Chondrocyte (in vitro differentiated cells): Measurements from ENCODE around the gene TRMT1. TPM values are rescaled to one million over a fixed set of nuclear protein-coding genes. Genes with fewer than 3 reads are reported as not detected.
A peak's percentile ranks its signal among the peaks of the same experiment; 100 is the strongest.

Source experiments
- DNase-seq: peaks from one replicate; pipeline ENCODE4 v3.0.0; 2021; ENCODE audit warnings: mixed read lengths, low spot score
- H3K27ac Mint-ChIP-seq: one replicate; pipeline ENCODE4 v1.8.0; 2021; ENCODE audit warnings: mild to moderate bottlenecking, moderate library complexity, mixed read lengths; ENCODE audit not compliant: unreplicated experiment
- H3K27me3 Mint-ChIP-seq: 2 replicates; pipeline ENCODE4 v1.8.0; 2021; ENCODE audit warnings: low read depth, mixed read lengths
- H3K36me3 Mint-ChIP-seq: 2 replicates; pipeline ENCODE4 v1.8.0; 2021; ENCODE audit warnings: low read depth, mixed read lengths
- H3K4me1 Mint-ChIP-seq: 2 replicates; pipeline ENCODE4 v1.8.0; 2021; ENCODE audit warnings: low read depth, mild to moderate bottlenecking, mixed read lengths
- H3K4me3 Mint-ChIP-seq: one replicate; pipeline ENCODE4 v1.8.0; 2021; ENCODE audit warnings: mild to moderate bottlenecking, moderate library complexity, mixed read lengths; ENCODE audit not compliant: unreplicated experiment
- H3K9me3 Mint-ChIP-seq: 2 replicates; pipeline ENCODE4 v1.8.0; 2021; ENCODE audit warnings: low read depth, mixed read lengths
- total RNA-seq: library from RNA; stranded (reverse); gene quantifications from 3 replicates; pipeline ENCODE4 v1.2.1, GENCODE V29; 2021
- TF ChIP-seq, protein P1 (sequence below): fragments of 200-600 bp; sonication (generic); IDR thresholded peaks from 2 replicates; pipeline ENCODE4 v1.5.0; 2021; ENCODE audit warnings: antibody characterized with exemption, mild to moderate bottlenecking, moderate library complexity

TRMT1 gene
- total RNA-seq, 1 donor from 2014 or later: 25.4 TPM

DNA sequence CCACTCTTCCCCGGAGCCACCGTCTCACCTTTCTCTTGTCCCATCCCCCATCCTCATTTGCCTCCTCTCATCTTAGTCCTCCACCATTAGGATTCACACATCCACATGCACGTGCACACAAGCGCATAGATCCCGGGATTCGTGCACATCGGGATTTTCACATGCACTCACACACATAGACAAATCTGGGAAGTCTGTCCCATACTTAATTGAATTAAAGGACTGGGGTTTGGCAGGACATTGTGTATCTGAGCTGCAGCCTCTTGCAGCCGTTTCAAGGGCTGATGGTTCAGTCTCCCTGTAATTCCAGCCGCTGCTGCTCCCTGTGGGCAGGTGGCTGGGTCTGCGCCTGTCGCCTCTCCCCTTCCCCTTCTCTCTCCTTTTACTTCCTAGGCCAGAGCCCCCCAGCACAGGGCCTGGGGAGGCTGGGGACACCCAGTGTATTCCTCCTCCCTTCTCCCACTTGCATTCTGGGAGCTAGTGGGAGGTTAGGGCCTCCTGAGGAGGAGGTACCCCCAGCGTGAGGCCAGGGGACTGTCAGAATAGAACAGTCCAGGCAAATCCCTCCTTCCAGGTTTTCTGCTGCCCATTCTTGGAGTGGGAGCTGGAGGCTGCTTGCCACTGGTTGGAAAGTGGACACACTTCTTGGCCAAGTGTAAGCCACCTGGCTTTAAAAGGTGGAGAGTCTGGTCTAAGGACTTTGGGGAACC, 57.4 kb downstream of the TRMT1 start:
- DNase-seq: no peak
- Mint-ChIP-seq H3K9me3 (no peaks in the 10 kb centered on the region), H3K4me1 (peaks cover 90% of the 10 kb centered on the region), H3K27ac (peak overlapping the region; percentile 64), H3K36me3 (no peaks in the 10 kb centered on the region), H3K27me3 (no peaks in the 10 kb centered on the region), H3K4me3 (no peak overlapping the region)
- TF ChIP-seq, protein P1, sequence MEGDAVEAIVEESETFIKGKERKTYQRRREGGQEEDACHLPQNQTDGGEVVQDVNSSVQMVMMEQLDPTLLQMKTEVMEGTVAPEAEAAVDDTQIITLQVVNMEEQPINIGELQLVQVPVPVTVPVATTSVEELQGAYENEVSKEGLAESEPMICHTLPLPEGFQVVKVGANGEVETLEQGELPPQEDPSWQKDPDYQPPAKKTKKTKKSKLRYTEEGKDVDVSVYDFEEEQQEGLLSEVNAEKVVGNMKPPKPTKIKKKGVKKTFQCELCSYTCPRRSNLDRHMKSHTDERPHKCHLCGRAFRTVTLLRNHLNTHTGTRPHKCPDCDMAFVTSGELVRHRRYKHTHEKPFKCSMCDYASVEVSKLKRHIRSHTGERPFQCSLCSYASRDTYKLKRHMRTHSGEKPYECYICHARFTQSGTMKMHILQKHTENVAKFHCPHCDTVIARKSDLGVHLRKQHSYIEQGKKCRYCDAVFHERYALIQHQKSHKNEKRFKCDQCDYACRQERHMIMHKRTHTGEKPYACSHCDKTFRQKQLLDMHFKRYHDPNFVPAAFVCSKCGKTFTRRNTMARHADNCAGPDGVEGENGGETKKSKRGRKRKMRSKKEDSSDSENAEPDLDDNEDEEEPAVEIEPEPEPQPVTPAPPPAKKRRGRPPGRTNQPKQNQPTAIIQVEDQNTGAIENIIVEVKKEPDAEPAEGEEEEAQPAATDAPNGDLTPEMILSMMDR: peak; percentile 32

DNA sequence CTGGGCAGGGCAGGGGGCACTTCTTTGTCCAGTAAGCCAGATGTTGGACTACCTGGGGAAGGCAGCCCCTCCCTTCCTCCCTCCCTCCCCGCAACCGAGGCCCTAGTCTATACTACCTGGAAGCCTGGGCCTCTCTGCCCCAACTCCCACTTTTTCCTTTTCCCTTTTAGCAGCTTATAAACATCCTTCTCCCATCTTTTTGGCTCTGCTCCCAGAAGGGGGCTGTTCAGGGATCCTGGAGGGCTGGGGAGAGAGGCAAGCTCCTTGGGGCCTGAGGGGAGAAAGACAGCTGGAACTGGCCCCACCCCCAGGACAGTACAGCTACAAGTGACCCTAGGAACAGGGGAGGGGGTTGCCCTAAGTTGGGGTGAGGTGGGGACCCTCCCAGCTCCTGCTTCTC, 58.8 kb downstream of the TRMT1 start:
- no peak for DNase-seq
- no peak overlapping the region for H3K4me3 Mint-ChIP-seq
- no peaks in the 10 kb centered on the region for H3K9me3 Mint-ChIP-seq
- H3K27me3 Mint-ChIP-seq: no peaks in the 10 kb centered on the region
- peaks cover 91% of the 10 kb centered on the region for H3K4me1 Mint-ChIP-seq
- H3K36me3 Mint-ChIP-seq: no peaks in the 10 kb centered on the region
- TF ChIP-seq, protein P1: no peak
- peak overlapping the region; percentile 85 for H3K27ac Mint-ChIP-seq

DNA sequence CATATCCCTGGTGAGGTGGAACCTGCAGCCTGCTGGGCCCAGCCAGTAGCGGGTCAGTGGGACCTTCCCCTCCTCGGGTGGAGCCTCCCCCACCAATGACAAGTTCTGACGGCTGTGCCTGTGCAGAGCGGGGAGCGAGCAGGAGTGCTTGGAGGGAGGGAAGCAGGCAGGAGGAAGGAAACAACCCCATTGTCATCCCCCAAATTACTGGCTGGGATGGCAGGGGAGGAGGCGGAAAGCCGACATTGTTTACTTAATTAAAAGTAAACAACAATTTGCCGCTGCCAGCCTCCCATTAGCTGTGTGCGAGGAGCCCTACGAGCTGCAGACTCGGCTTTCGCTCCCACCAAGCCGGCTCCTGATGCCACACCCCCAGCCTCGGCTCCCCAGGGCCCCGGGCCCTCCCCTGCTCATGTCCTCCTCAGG, 59.4 kb downstream of the TRMT1 start:
- Mint-ChIP-seq H3K4me1 (peaks cover 94% of the 10 kb centered on the region), H3K36me3 (no peaks in the 10 kb centered on the region), H3K4me3 (no peak overlapping the region), H3K9me3 (no peaks in the 10 kb centered on the region), H3K27me3 (no peaks in the 10 kb centered on the region), H3K27ac (peak overlapping the region; percentile 8)
- no peak for DNase-seq
- TF ChIP-seq, protein P1: no peak

DNA sequence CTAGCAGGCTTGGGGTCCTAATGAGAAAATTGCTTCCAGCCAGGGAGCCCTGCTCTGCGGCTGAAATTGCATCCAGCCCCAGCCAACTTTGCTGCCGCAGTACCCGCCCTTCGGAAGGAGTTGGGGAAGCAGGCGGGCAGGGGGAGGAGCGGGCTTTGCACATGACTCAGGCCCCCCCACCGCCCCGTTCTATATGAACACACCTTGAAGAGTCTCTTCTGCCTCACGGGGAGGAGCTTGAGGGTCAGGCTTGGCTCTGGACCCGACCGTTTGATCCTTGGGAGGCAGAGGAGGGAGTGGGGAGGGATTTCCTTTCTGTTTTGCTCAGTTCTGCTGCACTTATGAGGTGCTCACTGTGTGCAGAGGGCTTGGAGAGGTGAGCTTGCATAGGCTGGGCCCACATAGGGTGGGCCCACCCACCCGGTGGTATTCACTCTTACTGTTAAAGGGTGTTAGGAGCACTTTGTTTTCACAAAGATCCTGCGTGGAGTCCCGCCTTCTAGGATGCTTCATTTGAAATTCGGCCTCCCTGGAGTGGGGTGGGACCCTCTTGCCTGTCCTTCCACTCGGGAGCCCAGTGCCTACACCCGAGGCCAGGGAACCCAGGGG, 60.4 kb downstream of the TRMT1 start:
- H3K27ac Mint-ChIP-seq: peak overlapping the region; percentile 98
- no peaks in the 10 kb centered on the region for H3K9me3 Mint-ChIP-seq
- TF ChIP-seq, protein P1: no peak
- no peak for DNase-seq
- peaks cover 94% of the 10 kb centered on the region for H3K4me1 Mint-ChIP-seq
- peak overlapping the region; percentile 53 for H3K4me3 Mint-ChIP-seq
- H3K27me3 Mint-ChIP-seq: no peaks in the 10 kb centered on the region
- no peaks in the 10 kb centered on the region for H3K36me3 Mint-ChIP-seq

DNA sequence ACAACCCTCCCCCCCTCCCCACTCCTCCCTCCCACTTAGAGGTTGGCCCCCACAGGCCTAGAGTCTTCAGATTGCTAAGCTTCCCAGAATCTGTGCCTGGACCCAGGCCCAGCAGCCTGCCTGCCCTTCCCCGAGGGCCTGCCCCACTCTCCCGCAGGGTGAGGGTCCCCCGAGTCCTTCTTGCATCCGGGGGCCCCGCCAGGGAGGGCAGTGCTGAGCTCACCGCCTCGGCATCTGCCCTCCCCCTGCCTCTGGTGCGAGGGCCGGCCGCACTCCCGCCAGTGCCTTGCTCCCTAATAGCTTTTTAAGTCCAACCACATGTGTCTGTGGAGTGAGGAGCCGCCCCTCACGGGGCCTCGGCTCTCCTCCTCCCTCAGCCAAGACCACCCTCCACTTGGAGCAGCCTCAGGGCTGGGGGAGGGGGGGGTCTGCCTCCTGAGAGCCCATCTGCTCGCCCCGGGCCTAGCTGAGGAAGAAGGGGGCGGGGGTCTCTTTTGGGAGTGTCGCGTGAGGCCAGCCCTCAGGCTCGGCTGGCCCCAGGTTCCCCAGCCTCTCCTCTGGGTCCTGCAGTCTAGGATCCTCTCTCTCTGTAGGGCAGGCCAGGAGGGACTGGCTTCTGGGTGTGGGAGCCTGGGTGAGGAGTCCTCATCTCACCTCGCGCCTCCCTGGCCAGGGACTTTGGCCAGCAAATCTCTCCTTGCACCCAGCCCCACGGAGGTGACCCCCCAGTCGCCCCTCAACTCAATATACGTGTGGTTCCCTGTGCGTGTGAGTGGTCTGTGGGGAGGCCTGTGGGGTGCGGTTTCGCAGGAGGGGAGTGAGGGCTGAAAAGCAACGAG, 61.1 kb downstream of the TRMT1 start:
- Mint-ChIP-seq H3K27ac (peak overlapping the region; percentile 98), H3K27me3 (no peaks in the 10 kb centered on the region), H3K4me3 (peak overlapping the region; percentile 53), H3K9me3 (no peaks in the 10 kb centered on the region), H3K36me3 (no peaks in the 10 kb centered on the region), H3K4me1 (peaks cover 94% of the 10 kb centered on the region)
- TF ChIP-seq, protein P1: peak; percentile 37
- no peak for DNase-seq
